HepG2 (cell line): ENCODE data around the gene LPCAT4. TPM values are rescaled to one million over a fixed set of nuclear protein-coding genes. Genes with fewer than 3 reads are reported as not detected.
A peak's percentile ranks its signal among the peaks of the same experiment; 100 is the strongest.

Experiments
- ARID5B ChIP-seq: IDR thresholded peaks from 2 replicates; pipeline ENCODE4 v1.4.0; 2020; ENCODE audit warnings: mild to moderate bottlenecking, missing genetic modification reagents
- BCL6 ChIP-seq: IDR thresholded peaks from 2 replicates; pipeline ENCODE4 v1.6.1; 2016; ENCODE audit warnings: missing genetic modification reagents, missing compliant biosample characterization
- CENPBD1 ChIP-seq: sonication (generic); formaldehyde crosslinking; IDR thresholded peaks from 2 replicates; pipeline ENCODE4 v1.8.0; 2022; ENCODE audit warnings: missing genetic modification reagents, low read depth, mild to moderate bottlenecking, borderline replicate concordance
- JUNB ChIP-seq: sonication (generic); formaldehyde crosslinking; IDR thresholded peaks from 2 replicates; pipeline ENCODE4 v1.8.0; 2022; ENCODE audit warnings: missing genetic modification reagents, mild to moderate bottlenecking, borderline replicate concordance
- MXI1 ChIP-seq: IDR thresholded peaks from 3 replicates; pipeline ENCODE4 v1.6.1; 2012; ENCODE audit warnings: low read depth, low read length, inconsistent platforms, borderline replicate concordance
- PBX2 ChIP-seq: IDR thresholded peaks from 2 replicates; pipeline ENCODE4 v1.6.1; 2016; ENCODE audit warnings: control low read depth
- RBM22 ChIP-seq: fragments of 200-400 bp; formaldehyde crosslinking; optimal IDR thresholded peaks from 2 replicates; pipeline ENCODE3; 2017; ENCODE audit warnings: mild to moderate bottlenecking, low read length, moderate library complexity
- REXO4 ChIP-seq: sonication (generic); formaldehyde crosslinking; IDR thresholded peaks from 2 replicates; pipeline ENCODE4 v1.8.0; 2022; ENCODE audit warnings: missing genetic modification reagents, mild to moderate bottlenecking, borderline replicate concordance
- SIN3A ChIP-seq: IDR thresholded peaks from 2 replicates; pipeline ENCODE4 v1.6.1; 2011; ENCODE audit warnings: low read depth, mild to moderate bottlenecking, control low read depth, low read length, borderline replicate concordance
- TFAP4 ChIP-seq: sonication (generic); IDR thresholded peaks from 2 replicates; pipeline ENCODE4 v1.6.1; 2016; ENCODE audit warnings: low read depth, borderline replicate concordance
- TGIF2 ChIP-seq: IDR thresholded peaks from 2 replicates; pipeline ENCODE4 v1.6.1; 2016; ENCODE audit warnings: control low read depth, missing compliant biosample characterization
- THRA ChIP-seq: sonication (generic); formaldehyde crosslinking; IDR thresholded peaks from 2 replicates; pipeline ENCODE4 v1.4.0; 2020; ENCODE audit warnings: missing genetic modification reagents, borderline replicate concordance
- U2AF1 ChIP-seq: fragments of 200-400 bp; formaldehyde crosslinking; optimal IDR thresholded peaks from 2 replicates; pipeline ENCODE3; 2017; ENCODE audit warnings: mild to moderate bottlenecking, low read depth, low read length
- U2AF2 ChIP-seq: fragments of 200-400 bp; formaldehyde crosslinking; IDR thresholded peaks from 2 replicates; pipeline ENCODE4 v1.6.1; 2017; ENCODE audit warnings: low read depth, mild to moderate bottlenecking, low read length
- ZNF282 ChIP-seq: fragments of 450-650 bp; IDR thresholded peaks from 2 replicates; pipeline ENCODE4 v1.6.1; 2018; ENCODE audit not compliant: partially characterized antibody
- ZNF362 ChIP-seq: sonication (generic); formaldehyde crosslinking; IDR thresholded peaks from 2 replicates; pipeline ENCODE4 v1.4.0; 2020; ENCODE audit warnings: missing genetic modification reagents, mild to moderate bottlenecking, borderline replicate concordance
- ZNF460 ChIP-seq: sonication (generic); formaldehyde crosslinking; IDR thresholded peaks from 2 replicates; pipeline ENCODE4 v1.5.1; 2020; ENCODE audit warnings: missing genetic modification reagents, mild to moderate bottlenecking, borderline replicate concordance
- ZNF496 ChIP-seq: sonication (generic); formaldehyde crosslinking; IDR thresholded peaks from 2 replicates; pipeline ENCODE4 v1.8.1; 2023; ENCODE audit warnings: mild to moderate bottlenecking, moderate library complexity, missing genetic modification reagents; ENCODE audit not compliant: insufficient replicate concordance
- polyA plus RNA-seq, 8 experiments: library from polyadenylated mRNA; depleted of rRNA in 3 of 8; stranded (reverse) in 7 of 8; unstranded in 1 of 8; fragments of >200 nt; fragmentation: Illumina TruSeq in 4 of 8; extraction: Trizol in 4 of 8; gene quantifications; 2 replicates each; pipeline versions ENCODE4 v1.2.1 to v1.2.3, GENCODE V29; 2011 to 2016; ENCODE audit warnings: low read depth in 4 of 8, missing spikeins in 1 of 8, mixed read lengths in 1 of 8; ENCODE audit not compliant: insufficient read depth in 1 of 8
- total RNA-seq, 5 experiments: library from RNA; depleted of rRNA; stranded (reverse); fragments of >200 nt; fragmentation: Illumina TruSeq; extraction: Trizol; gene quantifications; 2 replicates each; pipeline ENCODE4 v1.2.3, GENCODE V29; 2016; ENCODE audit warnings: low read depth in 1 of 5

The LPCAT4 gene
- total and polyA plus RNA-seq, 2 of the 13 experiments (the other 11 are each of a cell fraction or from before 2014, with no cell fraction given), result 8.1 to 57.1 TPM

- peak; percentile 49; the same call in 1 of the 2 replicates for TF ChIP-seq ARID5B (CRISPR knock-in tag)
- TF ChIP-seq SIN3A, result peak; percentile 71
- TF ChIP-seq RBM22, result no peak
- TF ChIP-seq JUNB (CRISPR knock-in tag), result peak; percentile 19; the same call in 1 of the 2 replicates
- TF ChIP-seq U2AF1, result peak; percentile 57
- 0 out of 2 replicates have a peak, but pooled peaks have one; percentile 9 for TF ChIP-seq BCL6 (CRISPR knock-in tag)
- TF ChIP-seq REXO4 (CRISPR knock-in tag), result no peak
- peak; percentile 80; the same call in 2 of the 3 replicates for TF ChIP-seq MXI1
- no peak for TF ChIP-seq U2AF2
- no peak for TF ChIP-seq CENPBD1 (CRISPR knock-in tag)
- TF ChIP-seq ZNF362 (CRISPR knock-in tag), result no peak
- peak; percentile 44; the same call in 1 of the 2 replicates for TF ChIP-seq TFAP4
- no peak for TF ChIP-seq ZNF496
- no peak for TF ChIP-seq PBX2 (CRISPR knock-in tag)
- TF ChIP-seq ZNF460 (CRISPR knock-in tag), result no peak
- TF ChIP-seq THRA (CRISPR knock-in tag), result 0 out of 2 replicates have a peak, but pooled peaks have one; percentile 51
- no peak for TF ChIP-seq ZNF282
- TF ChIP-seq TGIF2 (CRISPR knock-in tag), result peak; percentile 89
Observed at GRCh38 chr15:34342737-34343575, 24.0 kb downstream of the LPCAT4 start, which contains the start of the genes NOP10 and NUTM1 (continued).
